Endothelial cell of hepatic sinusoid (primary cell): Measurements from ENCODE around the gene STAT3.
"Not testable (repeated sequence)": the region's sequence is repeated elsewhere in the genome, so short reads cannot be mapped to it uniquely, and the experiment has no call there.

Experiments
- in situ Hi-C: cut with HindIII; loops from 2 replicates; pipeline ENCODE4 v1.10.0; 2017; ENCODE audit warnings: low sequenced_read_pairs

STAT3 gene

DNA sequence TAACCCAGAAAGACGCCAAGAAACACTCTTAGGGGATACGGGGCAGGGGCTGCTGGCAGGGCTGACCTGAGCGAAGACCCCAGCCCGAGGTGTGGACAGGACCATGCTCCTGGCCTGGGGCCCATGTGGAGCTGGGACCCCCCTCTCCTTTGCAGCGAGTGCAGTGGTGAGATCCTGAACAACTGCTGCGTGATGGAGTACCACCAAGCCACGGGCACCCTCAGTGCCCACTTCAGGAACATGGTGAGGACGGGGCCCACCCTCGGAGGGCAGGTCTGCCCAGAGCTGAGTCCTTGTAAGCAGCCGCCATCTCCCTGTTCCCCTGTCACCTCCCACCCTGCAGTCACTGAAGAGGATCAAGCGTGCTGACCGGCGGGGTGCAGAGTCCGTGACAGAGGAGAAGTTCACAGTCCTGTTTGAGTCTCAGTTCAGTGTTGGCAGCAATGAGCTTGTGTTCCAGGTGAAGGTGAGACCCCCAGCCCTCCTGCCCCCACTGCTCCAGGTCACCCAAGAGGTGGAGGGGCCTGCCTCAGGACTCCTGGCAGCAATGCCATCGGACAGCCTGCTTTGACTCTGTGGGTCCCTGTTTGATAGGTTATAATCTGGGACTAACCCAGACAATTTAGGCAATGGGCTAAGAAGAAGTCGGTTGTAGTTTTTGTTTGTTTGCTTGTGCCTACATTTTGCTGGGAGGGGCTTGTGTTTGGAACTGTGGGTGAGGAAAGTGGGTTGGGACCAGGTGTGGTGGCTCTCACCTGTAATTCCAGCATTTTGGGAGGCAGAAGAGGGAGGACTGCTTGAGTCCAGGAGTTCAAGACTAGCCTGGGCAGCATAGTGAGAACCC, 83.8 kb downstream of the STAT3 start:
- in situ Hi-C loops = no loop called here

DNA sequence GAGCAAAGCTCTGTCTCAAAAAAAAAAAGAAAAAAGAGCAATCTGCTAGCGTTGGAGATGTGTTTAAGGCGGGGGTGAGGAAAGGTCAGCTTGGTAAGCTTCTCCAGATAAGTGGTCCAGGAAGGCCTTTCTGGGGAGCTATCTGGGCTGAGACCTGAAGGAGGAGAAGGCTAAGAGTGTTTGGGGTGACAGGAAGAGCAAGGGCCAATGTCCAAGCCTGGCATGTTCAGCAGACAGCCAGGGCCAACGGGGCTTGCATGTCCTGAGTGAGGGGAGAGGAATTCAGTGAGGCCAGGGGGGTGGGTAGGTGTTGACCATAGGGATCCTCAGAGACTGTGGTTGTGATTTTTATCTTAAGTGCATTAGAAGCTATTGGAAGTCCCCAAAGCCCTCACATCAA, 84.5 kb downstream of the STAT3 start:
- in situ Hi-C loops = no loop called here

DNA sequence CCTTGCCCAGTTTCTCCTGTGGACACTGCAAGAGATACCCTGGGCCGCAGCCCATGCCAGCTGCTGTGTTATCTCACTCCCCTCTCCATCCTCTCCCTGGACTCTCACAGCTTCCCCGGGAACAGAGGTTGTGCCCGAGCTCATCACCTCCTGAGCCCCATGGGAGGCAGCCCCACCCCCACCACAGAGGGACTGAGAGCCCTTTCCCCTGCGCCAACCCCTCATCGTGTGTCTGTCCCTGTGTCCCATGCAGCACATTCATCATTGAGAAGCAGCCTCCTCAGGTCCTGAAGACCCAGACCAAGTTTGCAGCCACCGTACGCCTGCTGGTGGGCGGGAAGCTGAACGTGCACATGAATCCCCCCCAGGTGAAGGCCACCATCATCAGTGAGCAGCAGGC, 87.2 kb downstream of the STAT3 start:
- in situ Hi-C loops = no loop called here

DNA sequence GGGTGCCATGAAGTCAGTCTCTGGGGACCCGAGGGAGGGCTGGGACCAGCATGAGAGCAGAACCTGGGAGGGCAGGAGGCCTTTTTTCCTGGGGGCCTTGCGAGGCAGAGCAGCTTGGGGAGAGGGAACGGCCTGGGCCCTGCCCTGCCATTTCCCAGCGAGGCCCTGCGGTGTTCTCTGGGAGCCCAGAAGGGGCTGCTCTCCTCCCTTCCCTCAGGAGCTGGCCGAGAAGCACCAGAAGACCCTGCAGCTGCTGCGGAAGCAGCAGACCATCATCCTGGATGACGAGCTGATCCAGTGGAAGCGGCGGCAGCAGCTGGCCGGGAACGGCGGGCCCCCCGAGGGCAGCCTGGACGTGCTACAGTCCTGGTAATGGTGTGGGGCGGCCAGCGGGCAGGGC, 88.3 kb downstream of the STAT3 start:
- in situ Hi-C loops = not testable (repeated sequence)

DNA sequence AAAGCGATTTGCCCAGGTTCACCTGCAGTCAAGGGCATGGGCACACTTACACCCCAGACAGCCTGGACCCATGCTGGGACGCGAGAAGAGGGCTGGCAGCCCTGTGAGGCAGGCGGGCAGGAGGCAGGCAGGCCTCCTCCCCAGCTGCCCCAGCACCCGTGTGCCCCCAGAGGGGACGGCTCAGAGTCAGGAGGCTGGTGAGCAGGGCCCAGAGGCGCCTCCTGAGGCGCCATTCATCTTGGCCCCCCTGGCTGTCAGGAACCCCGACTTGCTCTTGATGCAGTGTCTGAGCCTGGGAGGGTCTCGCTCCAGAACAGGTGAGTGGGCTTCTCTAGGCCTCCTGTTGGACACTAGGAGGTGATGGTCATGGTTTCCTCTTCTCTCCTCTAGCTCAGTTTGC, 88.9 kb downstream of the STAT3 start:
- in situ Hi-C loops = not testable (repeated sequence)

DNA sequence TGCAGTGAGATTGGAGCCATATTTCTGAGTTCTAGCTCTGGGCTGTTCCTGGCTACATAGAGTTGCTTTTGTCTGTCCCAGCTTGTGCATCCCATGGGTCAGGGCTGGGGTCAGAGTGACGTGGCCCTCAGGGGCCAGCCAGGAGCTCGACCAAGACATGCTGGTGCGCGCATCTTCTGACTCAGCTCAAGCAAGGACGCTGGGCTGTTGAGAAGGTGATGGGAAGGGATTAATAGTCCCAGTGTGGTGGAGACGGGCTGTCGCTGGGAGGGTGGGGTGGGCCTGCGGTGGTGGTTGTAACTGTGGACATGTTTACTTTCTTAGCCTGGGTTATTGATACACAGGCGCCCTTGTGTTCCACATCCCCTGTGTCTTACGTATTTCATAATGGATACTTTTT, 90.5 kb downstream of the STAT3 start:
- in situ Hi-C loops = not testable (repeated sequence)

DNA sequence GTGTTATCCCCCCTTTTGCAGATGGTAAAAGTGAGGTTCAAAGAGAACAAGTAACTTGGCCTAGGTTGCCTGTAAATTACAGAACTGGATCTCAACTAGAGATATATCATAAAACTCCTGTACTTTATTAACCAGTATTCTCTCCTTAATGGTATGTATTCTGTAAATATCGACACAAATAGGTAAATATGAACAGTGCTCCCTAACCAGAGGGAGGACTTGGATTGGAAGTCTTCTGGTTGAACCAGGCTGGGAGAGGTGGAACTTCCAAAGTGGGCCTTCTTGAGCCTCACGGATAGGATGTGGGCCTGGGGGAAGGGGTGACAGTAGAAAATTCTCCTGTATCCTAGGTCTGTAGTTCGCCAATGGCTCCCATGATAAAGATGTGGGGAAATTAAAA, 92.2 kb downstream of the STAT3 start:
- in situ Hi-C loops = no loop called here

DNA sequence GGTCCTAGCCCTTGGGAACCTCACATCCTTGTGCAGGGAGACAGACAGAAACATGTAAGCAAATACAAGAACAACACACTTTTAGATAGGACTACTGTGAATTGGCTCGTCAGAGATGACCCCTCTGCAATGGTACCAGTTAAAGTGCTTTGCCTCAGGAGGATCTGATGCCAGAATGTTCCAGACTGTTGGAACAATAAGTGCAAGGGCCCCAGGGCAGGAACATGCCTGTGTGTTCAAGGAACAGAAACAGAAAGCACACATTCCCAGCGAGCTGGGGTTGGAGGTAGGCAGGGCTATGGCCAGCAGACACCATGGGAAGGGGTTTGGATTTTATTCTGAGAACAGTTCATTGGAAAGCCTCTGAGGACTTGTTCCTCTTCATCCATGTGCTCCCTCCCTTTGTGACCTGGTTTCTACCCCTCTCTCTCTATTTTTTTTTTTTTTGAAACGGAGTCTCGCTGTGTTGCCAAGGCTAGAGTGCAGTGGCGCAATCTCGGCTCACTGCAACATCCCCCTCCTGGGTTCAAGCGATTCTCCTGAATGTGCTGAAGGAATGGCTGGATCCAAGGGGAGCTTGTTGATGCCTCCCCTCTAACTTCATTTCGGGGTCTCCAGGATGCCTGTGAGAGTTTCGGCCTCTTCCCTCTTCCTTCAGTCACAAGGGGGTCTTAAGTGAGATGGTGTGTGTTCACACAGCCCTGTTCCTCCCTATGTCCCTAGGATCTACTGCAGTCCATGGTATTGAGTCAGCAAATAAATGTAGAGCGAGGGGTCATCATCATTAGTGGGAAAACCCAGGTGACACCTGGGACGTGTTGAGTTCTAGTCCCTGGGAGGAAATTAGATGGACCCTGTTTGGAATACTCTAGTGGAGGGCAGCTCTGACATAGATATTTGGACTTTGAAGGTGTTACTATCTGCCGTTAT, 93.5 kb downstream of the STAT3 start:
- in situ Hi-C loops = no loop called here

DNA sequence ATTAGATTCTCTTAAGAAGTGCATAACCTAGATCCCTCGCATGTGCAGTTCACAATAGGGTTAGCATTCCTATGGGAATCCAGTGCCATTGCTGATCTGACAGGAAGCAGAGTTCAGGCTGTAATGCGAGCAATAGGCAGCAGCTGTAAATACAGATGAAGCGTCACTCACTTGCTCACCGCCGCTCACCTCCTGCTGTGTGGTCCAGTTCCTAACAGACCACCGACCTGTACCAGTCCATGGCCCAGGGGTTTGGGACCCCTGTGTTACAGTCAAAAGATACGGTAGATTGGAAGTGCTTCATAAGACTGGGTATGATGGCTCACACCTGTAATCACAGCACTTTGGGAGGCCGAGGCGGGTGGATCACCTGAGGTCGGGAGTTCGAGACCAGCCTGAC, 97.1 kb downstream of the STAT3 start:
- in situ Hi-C loops = no loop called here

DNA sequence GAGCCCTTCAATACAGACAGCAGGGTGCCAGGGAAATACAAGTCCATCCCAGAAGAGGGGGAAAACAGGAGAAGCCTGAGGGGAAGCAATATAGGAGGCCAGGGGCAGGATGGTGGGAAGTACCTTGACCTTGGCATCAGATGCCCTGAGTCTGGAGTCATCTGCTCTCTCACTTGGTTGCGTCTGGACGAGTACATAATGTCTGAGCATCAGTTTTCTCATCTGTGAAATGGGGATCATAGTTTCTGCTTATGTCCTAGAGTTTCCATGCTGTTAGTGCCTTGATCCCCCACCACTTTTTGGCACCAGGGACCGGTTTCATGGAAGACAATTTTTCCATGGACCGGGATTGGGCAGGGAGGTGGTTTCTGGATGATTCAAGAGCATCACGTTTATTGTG, 97.7 kb downstream of the STAT3 start:
- in situ Hi-C loops = no loop called here

DNA sequence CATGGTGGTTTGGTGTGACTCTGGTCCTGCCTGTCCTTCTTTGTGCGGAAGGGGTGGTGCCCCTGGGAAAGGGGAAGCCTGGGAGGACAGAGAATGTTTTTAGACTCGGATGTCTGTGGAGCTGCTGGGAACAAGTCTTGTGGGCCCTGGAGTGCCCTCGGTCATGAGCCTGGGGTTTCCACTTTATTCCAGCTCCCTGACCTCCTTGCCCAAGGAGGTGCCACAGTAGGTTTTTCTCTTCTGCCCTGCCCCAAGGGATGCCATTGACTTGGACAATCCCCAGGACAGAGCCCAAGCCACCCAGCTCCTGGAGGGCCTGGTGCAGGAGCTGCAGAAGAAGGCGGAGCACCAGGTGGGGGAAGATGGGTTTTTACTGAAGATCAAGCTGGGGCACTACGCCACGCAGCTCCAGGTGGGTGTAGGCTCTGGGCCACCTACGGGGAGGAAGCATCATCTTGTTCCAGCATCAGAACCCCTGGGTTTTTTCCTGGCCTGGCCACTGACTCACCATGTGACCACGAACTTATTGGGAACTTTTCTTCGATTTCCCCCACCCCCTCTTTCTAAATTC, 98.5 kb downstream of the STAT3 start:
- in situ Hi-C loops = no loop called here

DNA sequence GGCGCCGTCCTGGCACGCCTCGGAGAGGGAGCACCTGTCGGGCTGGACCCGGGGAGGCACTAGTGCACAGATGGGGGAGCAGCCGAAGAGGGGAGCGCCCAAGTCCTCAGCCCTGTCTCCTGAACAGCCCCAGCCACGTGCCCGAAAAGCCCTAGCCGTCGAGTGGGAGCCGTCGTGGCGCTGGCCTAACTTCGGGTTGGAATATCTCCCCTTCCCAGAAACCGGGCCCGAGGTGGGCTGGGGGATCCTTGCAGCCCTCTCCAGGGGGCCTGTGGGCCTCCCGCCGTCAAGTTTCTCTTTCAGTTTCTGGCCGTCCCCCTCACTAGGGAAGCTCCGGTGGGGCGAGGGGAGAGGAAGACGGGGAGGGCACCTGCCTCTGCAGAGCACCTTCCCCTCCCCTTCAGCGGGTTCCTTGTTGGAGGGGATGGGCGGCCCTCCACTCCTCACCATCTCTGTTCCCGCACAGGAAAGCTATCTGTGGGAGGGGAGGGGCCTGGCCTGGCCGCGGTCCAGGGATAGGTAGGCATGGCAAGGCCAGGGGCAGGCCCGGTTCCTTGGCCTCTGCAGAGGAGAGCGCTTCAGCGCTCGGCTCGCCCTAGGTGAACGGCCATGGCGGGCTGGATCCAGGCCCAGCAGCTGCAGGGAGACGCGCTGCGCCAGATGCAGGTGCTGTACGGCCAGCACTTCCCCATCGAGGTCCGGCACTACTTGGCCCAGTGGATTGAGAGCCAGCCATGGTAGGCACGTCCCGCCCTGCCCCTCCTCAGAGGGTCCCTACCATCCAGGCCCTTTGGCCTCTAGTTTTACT, 99.2 kb downstream of the STAT3 start:
- in situ Hi-C loops = no loop called here

DNA sequence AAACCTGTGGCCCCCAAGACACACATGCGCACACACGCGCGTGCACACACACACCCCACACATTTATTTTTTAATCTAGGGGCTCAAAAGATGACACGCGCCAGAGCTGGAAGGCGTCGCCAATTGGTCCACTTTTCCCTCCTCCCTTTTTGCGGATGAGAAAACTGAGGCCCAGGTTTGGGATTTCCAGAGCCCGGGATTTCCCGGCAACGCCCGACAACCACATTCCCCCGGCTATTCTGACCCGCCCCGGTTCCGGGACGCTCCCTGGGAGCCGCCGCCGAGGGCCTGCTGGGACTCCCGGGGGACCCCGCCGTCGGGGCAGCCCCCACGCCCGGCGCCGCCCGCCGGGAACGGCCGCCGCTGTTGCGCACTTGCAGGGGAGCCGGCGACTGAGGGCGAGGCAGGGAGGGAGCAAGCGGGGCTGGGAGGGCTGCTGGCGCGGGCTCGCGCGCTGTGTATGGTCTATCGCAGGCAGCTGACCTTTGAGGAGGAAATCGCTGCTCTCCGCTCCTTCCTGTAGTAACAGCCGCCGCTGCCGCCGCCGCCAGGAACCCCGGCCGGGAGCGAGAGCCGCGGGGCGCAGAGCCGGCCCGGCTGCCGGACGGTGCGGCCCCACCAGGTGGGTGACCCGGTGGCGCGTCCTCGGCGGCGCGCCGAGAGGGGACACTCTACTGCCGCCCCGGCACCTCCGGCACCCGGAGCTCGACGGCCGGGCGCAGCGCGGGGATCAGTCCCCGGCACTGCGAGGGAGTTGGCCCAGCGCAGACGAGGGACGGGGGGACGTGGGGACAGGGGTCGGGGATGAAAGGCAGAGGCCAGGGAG, 100.1 kb downstream of the STAT3 start, which contains the start of gene STAT5A:
Gene STAT5A, plus strand, starts transcription at position 522 of the 826 bp plus-strand sequence. CDS start 914 bp downstream, outside the sequence.
- in situ Hi-C loops = no loop called here

DNA sequence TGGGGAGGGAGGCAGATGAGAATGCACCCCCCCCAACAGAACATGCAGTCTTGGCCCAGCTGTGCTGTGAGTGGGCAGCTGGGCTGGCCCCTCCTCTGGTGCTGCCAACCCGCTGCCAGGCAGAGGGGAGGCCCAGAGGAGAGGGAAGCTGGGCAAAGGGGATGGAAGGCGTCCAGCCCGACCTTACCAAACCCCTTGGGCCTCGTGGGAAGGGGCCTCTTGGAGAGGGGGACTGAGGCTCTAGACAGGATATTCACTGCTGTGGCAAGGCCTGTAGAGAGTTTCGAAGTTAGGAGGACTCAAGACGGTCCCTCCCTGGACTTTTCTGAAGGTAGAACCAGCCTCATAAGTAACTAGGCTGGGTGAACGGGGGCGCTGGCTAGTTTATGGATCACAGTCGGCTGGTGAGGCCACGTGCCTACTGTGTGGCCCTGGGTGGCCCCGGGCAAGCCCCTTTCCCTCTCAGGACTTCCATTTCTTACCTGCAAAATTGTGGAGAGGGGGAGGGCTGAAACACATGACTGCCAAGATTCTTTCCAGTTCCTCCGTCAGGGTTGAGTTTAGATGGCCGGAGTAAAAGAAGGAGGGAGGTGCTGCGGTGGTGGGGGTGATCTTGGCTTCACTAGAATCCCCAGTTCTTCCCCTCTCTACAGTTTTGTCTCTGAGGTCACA, 100.8 kb downstream of the STAT3 start:
- in situ Hi-C loops = no loop called here

DNA sequence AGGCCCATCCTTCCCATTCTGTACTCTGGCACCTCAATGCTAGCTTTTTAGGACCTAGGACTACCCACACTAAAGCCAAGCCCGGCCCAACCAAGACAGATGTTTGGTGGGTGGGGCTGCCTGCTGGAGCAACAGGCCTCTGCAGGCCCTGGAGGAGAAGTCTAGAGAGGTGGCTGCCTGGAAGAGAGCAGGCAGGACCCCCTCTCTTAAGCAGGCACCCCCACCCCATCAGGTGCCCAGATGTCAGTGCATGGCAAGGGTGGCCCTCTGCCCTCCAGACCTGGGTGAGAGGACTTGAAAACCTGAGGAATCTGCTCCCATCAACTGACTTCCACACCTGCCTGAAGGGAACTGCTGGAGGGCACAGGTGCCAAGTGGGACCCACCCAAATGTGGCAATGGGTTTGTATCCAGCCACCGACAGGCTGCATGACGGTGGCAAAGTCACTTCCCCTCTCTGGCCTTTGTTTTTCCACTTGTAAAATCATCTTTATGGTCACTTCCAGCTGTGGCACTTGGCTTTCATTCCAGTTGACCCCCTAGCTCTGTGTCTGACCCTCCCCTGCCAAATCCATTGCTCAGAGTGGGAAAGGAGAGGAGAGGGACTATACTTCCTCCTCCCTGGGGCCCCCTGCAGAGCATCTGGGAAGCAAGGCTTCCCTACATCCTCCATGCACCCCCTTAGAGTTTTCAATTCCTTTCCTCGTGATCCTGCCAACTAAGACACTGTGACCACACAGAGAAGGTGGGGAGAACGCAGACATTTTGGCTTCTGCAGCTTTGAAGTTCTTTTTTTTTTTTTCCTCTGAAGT, 101.6 kb downstream of the STAT3 start:
- in situ Hi-C loops = no loop called here

DNA sequence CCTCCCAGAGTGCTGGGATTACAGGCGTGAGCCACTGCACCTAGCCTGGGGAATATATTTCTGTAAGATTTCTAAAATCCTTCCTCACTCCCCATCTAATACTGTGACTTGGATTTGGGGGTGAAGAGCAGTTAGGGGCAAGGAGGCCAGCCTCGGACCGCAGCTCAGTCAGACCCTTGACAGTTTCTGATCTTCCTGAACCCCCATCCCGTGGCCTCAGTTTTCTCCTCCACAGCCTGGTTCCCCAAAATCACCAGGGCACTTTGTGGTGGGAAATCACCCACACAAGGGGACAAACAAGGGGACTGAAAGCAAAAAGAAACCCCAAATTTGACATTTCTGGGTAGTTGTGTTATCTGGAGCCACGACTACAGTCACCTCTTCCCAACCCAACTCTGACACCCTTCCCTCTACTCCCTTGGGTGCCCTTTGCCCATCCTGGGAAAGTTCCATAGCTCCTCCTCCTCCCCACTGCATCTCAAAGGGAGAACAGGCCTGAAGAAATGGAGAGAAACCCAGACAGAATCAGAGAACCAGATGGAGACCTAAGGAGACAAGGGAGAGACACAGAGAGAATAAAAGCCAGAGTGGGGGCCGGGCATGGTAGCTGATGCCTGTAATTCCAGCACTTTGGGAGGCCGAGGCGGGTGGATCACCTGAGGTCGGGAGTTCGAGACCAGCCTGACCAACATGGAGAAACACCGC, 102.7 kb downstream of the STAT3 start:
- in situ Hi-C loops = no loop called here

DNA sequence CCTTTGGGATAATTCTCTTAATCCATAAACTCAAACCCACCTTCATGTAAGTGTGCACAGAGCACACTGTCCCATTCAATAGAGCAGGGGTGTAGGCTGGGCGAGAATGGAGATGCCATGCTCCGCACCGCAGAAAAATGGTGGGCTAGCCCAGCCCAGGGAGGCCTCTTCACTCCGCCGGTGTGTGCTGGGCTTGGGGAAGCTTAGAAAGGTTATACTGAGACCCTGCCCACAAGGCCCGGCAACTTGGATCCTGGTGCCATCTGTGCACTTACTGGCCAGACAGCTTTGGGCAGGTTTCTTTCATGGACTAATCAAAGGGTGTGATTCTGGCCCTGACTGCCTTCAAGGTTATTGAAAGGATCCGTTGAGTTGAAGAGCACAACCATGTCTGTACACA, 103.7 kb downstream of the STAT3 start:
- in situ Hi-C loops = no loop called here

DNA sequence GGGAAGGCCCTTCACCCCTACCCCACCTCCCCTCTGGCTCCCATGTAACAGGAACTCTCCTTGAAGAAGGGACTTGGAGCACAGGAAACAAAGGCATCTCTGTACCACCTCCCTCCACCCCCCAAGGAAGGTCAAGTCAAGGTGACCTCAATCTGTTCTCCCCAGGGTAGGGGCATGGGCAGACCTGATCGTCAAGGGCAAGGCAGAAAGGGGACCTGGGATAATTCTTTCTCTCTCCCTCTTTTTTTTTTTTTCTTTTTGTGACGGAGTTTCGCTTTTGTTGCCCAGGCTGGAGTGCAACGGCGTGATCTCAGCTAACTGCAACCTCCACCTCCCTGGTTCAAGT, 104.2 kb downstream of the STAT3 start:
- in situ Hi-C loops = no loop called here
